ENCODE measurements around the gene SHC1.

Gene SHC1

DNA sequence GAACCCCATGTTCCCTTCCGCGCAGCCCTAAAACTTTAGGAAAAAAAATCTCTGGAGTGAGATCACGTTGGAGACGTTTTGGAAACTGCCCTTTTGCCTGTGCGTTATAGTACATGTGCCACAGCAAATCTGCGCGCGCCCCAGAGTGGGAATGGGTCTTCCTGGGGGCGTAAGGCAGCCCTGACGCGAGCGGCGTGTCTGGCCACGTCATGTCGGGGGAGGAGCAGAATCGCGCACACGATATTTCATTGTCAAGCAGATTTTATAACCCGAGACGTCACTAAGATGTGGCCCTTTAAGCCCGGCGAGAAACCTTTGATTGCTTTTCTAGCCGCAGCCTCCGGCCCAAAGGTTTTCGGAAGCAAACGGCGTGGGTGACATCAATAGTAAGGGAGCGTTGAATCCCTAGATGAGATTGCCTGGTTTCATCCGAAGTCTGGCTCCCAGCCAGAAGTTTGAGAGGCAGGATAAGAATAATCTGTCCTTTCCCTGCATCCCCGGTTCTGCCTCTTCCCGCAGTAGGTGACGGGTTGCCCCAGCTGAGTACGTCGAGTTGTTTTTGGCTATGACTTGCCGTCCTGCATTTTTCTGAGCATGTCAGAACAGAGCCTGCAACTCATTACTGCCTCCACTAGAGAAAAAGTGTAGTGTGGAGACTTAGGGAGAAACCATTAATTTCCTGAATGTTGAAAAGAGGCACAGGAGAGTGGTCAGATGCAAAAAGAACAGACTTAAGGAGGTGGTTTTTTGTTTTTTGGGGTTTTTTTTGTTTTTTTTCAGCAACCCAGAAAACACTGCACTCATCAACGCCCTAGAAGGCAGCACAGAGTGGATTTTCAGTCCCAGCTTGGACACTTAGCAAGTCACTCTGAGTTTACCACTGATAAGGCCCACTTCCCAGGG is 33.2 kb downstream of the SHC1 start:
- DNase-seq = peak; percentile 98

DNA sequence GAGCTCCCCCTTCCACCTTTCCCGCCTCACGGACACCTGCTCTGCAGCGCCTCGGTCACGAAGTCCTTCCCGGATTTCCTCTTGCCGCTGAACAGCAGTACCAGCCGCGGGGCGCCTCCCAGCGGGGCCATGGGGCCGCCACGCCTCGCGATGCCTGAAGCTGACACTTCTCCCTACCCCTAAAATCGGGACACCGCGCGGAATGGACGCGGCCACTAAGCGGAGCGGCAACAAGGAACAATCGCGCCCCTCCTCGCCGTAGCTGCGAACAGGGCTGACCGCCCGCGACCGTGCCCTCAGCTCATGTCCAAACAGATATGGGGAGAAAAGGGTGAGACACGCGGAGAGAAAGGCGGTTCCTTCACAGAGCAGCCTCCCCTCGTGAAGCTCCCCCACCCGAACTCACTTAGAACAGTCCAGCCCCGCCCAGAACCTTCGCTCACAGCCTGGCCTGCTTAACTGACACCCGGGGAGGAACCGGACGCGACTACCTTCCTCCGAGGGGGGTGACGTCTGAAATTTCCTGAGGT is 33.9 kb downstream of the SHC1 start, which contains the start of gene PMVK:
Gene PMVK (minus strand): TSS at position 165 of the 530 bp plus-strand sequence. CDS start 34 bp downstream, at position 131.
- peak; percentile 98 for DNase-seq

DNA sequence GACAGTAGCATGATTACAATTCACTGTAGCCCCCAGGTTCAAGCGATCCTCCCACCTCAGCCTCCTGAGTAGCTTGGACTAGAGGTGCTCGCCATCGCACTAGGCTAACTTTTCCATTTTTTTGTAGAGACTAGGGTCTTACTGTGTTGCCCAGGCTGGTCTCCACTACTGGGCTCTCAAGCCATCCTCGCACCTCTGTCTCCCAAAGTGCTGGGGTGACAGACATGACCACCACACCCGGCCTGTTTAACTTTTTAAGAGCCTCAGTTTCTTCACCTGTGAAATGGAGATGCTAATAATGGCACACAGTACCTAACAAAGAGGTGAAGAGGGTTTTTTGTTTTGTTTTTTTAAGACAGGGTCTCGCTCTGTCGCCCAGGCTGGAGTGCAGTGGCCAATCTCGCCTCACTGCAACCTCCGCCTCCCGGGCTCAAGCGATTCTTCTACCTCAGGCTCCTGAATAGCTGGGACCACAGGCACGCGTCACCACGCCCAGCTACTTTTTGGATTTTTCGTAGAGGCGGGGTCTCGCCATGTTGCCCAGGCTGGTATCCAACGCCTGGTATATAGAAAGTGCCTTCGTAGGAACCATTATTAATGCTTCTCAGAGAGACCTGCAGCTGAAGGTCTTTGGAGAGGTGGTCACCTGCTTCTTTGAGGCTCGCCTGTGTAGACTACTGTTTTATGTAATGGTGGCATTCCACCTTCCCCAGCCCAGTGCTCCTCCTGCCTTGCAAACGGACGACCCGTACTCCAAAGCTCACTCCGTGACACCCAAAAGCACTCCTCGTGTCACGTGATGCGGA is 34.6 kb downstream of the SHC1 start:
- no peak for DNase-seq

DNA sequence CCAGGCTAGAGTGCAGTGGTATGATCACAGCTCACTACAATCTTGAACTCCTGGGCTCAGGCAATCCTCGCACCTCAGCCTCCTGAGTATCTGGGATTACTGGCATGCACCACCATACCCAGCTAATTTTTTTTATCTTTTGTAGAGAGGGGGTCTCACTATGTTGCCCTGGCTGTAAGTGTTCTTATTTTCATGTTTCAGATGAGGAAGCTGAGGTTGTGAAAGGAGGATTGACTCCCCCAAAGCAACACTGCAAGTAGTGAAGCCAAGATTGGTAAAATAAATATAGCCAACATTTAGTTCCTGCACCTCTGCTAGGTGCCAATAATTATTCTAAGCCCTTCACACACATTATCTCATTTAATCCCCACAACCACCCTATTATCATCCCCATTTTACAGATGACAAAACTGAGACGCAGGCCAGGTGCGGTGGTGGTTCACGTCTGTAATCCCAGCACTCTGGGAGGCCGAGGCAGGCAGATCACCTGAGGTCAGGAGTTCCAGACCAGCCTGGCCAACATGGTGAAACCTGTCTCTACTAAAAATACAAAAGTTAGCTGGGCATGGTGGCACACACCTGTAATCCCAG is 36.1 kb downstream of the SHC1 start:
- DNase-seq = no peak

DNA sequence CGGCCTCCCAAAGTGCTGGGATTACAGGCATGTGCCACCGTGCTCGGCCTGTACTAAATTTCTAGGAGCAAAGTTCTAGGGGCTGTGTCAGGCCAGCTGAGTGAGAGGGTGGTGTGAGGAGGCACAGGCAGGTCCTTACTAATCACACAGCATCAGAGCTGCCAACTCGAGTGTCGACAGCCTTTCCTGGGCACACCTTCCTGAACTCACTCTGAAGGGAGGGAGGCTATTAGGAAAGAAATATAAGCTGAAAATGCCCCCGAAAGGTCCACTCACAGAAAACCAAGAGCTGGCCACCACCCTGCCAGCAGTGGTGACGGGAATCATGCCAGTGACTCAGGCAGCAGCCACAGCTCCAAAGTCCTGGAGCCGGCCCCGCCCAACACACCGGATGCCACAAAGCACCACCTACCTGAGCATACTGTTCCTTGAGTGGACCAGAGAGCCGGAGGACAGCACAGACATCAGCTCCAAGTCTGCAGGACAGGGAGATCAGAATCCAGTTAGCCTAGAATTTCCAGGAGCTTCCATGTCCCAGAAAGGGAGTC is 38.5 kb downstream of the SHC1 start:
- DNase-seq = no peak

DNA sequence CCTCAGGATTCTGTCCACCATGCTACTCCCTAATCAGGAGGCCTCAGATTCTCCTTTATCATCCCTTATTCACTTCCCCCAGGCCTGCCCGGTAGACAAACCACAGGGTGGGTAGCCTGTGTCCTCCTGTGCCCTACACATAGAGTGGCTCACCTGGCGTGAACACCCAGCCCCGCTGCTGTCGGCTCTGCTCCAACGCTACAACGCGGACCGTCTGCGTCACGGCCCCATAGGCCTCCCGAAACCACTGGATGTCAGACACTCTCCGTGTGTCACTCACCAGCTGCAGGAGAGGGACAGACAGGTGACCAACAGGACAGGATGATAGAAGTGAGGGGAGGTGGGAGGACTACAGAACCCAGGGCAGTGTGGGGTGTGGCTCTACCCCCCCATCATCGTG is 44.3 kb downstream of the SHC1 start:
- no peak for DNase-seq

DNA sequence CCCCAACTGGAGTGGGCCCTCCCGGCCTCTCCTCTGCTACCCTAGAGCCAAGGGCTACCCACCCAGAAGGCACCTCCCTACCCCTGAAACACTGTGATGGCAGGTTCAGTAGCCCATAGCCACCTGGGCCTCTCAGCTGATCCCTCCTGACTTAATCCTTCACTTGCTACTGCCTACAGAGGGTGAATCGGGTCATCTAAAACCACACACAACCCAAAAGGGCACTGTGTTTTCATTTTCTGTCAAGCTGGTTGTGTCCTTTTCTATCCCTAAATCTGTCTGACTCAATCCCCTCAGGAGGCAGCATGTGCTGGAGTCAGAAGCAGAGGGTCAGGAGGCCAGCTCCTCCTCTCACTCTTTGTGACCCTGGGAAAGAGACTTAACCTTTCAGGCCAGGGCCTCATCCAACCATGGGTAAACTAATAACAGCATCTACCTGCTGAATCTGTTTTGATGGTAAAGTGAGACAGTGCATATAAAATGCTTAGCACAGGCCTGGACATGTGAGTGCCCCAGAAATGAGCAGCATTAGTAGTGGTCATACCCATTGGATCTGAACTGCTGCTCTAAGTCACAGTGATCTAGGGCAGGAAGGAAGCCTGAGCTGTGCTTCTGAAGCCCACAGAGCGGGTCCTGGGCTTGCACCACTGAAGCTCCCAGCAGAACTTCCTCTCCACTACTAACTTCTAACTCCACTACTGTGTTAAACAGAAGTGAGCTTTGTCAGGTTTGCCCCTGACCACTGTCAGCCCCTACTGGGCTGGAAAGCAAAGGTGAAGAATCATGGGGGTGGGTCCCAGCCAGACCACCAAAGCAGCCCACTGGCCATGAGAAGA is 45.0 kb downstream of the SHC1 start:
- DNase-seq = no peak

DNA sequence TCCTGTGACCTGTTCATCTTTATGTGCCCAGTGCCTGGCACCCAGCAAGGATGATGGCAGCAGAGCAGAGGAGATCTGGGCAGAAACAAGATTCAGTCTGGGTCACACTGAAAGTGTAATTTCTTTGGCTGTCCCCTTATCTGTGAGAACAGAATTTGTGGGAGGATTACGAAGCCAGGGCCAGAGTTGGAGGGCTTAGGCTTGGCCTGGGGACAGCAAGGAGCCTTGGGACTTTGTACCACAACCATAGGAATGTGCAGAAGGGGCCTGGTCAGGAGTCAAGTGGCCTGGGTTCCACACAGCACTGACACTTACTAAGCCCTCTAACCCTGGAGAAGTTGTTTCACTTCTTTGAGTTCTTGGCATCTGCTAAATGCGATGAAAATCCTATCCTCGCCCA is 46.9 kb downstream of the SHC1 start:
- DNase-seq = no peak

DNA sequence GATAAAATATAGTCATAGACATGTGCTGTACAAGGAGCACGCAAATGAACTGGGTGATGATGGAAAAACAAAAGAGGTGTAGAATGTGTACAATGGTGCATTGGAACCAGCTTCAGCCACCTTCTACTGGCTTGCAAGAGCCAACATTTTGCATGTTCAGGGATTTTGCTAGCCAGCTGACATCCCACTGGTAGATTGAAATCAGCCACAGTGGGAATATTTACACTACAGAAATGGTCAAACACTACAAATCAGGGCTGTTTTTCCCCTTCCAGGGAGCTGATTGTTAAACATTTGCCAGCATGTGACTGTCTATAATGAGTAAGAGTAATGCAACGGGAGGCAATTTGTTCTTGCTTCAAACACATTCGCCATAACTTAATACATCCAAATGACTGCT is 57.3 kb downstream of the SHC1 start:
- DNase-seq = no peak

DNA sequence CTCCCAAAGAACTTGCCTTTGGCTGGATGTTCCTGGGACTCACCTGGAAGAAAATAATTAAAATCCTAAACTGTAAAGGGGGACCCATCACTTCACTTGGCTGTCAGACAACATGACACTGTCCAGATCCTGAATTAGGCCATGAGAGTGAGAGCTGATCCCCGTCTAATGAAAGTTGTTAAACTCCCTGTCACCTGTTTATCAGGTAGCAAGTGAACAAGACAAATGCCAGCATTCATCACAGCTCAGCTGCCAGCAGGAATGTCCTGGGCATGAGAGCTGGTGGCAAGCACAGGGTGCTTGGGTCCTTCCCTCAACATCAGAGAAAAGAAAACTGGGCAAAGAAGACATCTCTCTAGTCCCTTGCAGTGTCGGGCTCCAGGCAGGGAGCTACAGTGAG is 57.8 kb downstream of the SHC1 start:
- no peak for DNase-seq

All from NCI-H2227 treated with DMSO at 0.1 percent for 48 hours (cell line).